ENCODE data around the gene ZC3H15.
"Not testable (repeated sequence)": the region's sequence is repeated elsewhere in the genome, so short reads cannot be mapped to it uniquely, and the experiment has no call there.

The ZC3H15 gene

DNA sequence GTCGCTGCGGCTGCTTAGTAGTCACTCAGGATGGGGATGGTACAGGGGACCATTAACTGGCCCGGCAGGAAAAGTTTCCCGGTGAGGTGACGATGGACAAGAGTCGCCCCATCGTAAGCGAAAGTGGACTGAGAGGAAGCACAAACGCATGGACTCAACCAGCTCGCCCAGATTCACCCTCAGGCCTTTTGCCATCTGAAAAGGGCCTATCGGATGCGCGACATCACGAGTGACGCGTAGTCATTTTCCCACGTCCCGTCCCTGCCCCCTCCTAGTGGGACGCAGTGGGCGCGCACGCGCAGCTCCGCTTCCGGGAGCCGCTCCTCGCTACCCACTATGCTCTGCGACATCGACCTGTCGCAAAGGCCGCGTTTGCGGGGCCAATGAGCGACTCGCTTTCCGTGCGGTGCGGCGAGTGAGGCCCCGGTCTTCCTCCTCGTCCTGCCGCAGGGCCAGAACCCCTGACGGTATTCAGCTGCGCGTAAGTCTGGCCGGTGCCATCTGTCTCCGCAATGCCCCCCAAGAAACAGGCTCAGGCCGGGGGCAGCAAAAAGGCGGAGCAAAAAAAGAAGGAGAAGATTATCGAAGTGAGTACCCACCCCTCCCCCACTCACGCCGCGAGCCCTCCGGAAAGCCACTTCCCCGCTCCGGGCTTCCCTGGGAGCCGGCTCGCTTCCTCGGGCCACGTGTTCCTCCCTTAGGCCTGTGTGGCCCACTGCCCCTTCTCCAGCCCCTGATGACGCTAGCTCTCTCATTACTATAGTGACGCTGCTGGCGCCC is at the start of gene ZC3H15:
TSS of gene ZC3H15 (plus strand) at position 390 of the 780 bp plus-strand sequence. CDS start at position 513, 123 bp downstream.
- DNase-seq: peak; percentile 100

DNA sequence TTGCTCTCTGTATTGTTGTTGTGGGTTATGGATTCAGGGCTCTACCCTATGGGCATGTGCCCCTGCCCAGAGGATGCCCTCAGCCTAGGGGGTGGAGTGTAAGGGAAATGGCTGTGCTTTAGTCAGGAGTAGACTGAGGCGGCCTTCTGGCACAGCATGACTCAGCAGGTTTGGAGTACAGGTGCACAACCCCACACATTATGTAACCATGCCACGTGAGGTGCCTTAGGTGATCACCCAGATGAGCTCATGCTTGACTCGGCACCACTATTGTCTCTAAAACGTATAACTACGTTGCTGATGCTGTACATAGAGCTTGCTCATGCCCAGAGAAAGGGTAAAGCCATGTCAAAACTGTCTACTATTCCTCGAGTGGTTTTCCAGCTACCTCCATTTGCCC is 48.3 kb upstream of the ZC3H15 start:
- DNase-seq: peak; percentile 42

DNA sequence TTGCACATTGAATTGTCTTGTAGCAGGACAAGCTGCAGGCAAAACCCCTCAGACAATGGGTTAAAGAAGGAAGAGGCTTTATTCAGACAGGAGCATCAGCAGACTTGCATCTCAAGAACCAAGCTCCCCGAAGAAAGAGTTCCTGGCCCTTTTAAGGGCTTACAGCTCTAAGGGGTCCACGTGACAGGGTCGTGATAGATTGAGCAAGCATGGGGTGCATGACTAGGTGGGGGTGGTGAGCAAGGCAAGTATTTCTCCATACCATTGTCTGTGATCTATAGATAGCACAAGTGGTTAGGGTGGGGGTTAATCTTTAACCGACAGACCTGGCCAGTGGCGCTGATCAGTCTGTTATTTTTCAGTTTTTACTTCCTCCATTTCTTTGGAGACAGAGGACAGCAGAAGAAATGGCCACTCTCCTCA is 46.4 kb upstream of the ZC3H15 start:
- peak; percentile 88 for DNase-seq

DNA sequence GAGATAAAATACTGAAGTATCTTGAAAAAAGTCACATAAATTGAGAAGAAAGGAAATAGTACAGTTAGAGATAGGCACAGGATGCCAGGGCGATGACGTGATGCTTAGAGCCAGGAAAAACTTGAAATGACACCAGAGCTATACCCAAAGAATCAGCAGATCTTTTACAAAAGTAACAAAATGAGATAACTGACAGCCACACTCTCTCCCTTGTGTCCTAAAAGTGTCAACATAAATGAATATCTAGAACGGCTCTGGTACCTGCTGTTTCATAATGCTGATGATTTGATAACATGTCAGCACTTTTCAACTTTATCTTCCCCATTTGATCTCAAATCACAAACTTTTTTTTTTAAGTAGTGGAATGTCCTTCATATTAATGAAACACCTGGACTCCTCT is 45.6 kb upstream of the ZC3H15 start:
- peak; percentile 17 for DNase-seq

DNA sequence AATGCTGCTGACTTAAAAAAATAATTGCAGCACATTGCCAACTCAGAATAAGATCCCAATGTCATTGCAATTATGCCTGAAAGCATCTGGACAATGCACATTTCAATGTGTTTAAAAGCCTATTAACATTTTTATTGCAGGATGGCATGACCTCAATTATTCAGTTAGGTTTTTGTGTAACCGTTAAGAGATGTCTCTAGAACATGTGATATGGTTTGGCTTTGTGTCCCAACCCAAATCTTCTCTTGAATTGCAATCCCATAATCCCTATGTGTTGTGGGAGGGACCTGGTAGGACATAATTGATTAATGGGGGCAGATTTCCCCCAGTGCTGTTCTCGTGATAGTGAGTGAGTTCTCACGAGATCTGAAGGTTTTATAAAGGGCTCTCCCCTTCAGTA is 43.2 kb upstream of the ZC3H15 start:
- DNase-seq: no peak

DNA sequence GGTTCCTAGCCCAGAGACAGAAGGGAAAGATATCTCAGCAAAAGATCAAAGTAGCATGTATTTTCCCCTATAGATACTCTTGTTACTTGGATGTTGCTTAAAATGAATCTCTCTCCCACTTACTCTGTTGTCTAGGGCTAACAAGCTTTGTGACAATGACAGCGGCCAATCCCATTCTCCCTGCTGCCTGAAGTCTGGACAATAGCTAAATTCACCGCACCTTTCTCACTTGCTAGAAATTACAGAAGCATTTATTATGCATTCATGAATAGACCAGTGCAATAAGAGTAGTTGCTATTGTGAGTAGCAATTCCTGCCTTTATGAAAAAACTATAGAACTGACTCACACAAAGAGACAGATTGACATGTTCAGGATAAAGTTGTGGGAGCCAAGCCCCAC is 42.2 kb upstream of the ZC3H15 start:
- DNase-seq: no peak

DNA sequence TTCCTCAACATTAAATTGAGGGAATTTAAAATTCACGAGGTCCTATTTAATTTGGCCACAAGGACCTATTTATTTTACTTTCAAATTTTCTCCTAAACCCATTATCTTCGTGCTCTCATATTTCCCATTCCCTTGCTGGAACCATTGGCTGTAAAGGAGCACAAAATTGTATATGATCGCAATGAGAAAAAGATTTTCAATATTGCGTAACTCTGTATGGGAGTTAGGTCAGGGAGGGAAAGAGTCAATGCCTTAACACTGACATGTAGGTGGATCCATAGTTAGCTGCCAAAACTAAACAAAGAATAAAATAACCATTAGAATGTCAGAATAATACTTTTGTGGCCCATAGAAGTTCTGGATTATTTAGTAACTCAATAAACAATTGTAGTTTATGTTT is 40.6 kb upstream of the ZC3H15 start:
- DNase-seq: no peak

DNA sequence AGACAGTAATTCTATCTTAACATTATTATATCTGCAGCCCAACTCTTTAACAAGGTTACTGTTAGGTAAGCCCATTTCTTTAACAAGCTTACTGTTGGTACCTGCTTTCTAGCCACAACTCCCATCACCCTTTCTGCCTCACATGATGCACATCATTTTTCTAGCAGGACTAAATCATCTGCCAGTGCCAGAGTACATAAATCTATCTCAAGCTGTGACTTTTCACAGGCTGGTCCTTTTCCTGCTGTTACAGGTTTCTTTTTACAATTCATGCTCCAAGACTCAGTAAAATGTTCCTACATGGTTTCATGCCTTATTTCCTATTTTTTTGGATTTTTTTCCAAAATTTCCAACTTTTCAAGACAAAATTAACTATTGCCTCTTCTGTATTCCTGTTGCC is 30.4 kb upstream of the ZC3H15 start:
- DNase-seq: no peak

DNA sequence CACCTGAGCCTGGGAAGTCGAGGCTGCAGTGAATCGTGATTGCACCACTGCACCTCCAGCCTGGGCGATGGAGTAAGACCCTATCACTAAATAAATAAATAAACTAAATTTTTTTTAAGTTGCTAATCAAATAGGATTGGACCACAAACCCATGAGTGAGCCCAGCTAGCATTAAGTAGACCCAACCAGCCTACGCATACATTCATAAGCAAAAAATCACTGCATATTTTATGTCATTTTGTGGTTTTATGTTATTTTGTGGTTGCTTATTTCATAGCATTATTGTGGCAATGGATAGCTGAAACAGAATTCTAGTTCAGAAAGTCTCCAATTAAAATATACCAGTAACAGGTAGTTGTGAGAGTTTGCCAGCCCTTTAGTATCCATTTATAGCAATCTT is 29.1 kb upstream of the ZC3H15 start:
- DNase-seq: no peak

DNA sequence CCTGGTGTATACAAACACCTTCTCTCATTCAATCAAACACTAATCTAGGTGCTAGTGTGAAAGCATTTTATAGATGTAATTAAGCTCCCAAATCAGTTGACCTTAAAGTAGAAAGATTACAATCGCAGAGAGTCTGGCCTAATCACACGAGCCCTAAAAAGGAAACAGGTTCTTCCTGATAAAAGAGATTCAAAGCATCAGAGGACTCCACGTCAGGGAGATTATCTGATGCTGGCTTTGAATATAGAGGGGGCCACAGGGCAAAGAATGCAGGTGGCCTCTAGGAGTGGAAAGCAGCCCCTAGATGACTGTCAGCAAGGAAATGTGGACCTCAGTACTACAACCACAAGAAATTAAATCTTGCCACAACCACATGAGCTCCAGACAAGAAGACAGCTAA is 28.2 kb upstream of the ZC3H15 start:
- no peak for DNase-seq

DNA sequence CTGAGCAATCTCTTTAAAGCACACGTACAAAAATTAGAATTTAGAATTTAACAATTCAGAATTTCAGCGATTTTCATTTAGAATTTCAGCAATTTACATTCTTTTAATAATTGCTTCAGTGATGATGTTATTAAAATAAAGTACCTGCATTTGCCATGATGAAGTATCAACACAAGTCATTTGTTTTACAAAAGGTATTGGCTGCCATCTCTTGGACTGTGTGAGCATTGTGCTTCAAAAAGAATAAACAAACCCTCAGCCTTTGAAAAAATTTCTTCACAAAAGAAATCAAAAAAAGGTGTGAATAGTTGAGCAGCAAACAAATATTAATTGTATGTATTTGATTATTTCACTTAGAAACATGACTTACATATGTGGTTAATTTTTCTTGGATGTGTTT is 27.1 kb upstream of the ZC3H15 start:
- peak; percentile 84 for DNase-seq

DNA sequence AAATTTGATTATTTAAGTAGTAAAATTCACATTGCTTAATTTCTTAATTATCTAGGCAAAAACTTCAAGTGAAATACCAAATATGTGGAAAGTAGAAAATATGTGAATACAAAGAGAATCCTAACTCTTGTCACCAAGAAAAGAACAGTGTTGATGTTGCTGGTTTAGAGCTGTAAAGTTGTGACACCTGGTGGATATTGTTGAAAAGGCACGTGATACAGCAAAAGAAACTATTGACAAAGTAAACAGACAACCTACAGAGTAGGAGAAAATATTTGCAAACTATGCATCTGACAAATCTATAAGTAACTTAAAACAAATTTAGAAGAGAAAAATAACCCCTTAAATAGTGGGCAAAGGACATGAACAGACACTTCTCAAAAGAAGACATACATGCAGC is 25.6 kb upstream of the ZC3H15 start:
- peak; percentile 71 for DNase-seq

DNA sequence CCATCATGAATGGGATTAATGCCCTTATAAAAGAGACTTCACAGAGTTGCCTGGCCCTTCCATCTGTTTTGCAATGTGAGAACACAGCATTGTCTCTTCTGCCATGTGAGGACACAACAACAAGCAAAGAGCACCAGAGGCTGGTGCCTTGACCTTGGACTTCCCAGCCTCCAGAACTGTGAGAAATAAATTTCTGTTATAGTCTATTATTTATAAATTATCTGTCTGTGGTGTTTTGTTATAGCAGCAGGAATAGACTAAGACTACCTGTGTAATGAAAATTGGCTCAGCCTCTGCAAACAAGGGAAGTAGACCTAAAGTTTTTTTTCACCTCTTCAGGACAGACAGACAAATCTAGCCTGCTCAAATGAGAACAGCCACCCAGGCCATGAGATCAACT is 19.3 kb upstream of the ZC3H15 start:
- no peak for DNase-seq

DNA sequence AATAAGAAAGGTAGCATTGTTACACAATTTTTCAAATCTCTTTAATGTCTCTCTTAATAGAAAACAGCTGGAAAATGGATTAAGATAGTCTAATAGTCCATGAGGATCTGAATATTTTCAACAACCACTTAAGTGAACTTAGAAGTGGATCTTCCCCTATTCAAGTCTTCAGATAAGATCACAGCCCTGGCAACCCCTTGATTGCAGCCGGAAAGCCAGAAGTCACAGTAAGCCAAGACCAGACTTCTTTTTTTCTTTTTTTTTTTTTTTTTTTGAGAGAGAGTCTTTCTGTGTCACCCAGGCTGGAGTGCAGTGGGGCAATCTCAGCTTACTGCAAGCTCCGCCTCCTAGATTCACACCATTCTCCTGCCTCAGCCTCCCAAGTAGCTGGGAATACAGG is 18.6 kb upstream of the ZC3H15 start:
- DNase-seq: no peak

DNA sequence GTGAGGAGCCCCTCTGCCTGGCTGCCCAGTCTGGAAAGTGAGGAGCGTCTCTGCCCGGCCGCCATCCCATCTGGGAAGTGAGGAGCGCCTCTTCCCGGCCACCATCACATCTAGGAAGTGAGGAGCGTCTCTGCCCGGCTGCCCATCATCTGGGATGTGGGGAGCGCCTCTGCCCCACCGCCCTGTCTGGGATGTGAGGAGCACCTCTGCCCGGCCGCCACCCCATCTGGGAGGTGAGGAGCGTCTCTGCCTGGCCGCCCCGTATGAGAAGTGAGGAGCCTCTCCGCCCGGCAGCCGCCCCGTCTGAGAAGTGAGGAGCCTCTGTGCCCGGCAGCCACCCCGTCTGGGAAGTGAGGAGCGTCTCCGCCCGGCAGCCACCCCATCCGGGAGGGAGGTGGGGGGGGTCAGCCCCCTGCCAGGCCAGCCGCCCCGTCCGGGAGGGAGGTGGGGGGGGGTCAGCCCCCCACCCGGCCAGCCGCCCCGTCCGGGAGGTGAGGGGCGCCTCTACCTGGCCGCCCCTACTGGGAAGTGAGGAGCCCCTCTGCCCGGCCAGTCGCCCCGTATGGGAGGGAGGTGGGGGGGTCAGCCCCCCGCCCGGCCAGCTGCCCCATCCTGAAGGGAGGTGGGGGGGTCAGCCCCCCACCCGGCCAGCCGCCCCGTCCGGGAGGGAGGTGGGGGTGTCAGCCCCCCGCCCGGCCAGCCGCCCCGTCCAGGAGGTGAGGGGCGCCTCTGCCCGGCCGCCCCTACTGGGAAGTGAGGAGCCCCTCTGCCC is 13.2 kb upstream of the ZC3H15 start:
- DNase-seq: not testable (repeated sequence)

DNA sequence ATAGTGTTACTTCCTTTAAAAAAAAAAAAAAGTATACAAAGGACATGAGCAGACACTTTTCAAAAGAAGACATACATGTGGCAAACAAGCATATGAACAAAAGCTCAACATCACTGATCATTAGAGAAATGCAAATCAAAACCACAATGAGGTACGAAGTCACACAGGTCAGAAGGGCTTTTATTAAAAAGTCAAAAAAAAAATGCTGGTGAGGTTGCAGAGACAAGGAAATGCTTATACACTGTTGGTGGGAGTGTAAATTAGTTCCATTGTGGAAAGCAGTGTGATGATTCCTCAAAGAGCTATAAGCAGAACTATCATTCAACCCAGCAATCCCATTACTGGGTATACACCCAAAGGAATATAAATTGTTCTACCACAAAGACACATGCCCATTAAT is 11.8 kb upstream of the ZC3H15 start:
- not testable (repeated sequence) for DNase-seq

DNA sequence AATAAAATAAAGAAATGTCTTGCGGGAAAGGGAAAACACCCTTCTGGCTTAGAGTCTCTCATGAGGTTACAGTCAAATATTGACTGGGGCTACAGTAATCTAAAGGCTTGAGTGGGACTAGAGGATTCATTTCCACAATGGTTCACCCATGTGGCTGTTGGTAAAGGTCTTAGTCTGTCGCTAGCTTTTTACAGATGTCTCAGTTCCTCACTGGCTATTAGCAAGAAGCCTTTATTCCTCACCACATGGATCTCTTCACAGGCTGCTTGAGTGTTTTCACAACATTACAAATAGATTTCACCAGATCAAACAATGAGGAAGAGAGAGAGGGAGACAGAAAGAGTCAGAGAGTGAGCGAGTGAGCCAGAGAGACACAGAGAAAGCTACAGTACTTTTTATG is 8.3 kb upstream of the ZC3H15 start:
- peak; percentile 61 for DNase-seq

DNA sequence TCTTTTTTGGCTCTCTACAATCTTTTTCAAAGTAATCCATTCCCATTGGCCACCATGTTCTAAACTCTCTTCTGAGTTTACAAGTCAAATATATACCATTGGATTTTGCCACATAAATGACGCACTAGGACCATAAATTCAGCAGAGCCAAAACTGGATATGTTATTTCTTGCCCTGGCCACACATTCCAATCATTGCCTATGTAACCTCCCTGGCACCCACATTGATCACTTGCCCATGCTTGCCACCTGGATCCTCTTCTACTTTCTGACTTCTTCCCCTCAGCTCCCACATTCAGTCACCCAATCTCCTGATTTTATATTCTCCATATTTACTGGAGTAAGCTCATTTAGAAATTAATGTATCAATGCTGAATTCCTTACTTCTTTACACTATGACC is 5.1 kb upstream of the ZC3H15 start:
- DNase-seq: no peak

DNA sequence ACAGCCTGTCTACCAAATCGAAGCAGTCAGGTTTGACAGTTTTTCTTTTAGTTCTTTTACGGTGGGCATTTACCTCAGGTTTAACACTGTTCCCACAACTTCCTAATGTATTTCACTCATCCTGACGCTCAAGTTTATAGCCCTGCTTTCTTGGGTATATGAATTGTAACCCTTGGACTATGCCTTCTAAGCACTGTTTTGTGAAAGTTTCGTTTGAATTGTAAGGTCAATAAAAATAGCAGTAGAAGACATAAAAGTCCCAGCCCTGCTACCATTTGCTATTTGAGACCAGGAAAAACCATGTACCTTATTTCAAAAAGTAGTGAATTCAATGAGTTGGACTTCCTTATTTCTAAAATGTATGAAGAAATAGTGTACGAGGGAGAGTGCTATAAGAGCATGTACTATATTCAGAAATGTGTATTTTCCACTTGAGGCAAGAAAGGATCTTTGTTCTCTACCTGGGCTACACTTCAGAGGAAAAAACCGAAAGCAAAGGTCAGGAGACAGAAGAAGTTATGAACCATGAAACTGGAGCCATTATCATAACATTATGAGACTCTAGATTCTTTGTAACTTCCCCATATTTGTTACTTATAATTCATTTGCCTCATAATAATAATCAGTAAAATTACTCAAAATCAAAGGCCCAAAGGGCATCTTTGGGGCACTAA is 1.9 kb upstream of the ZC3H15 start:
- DNase-seq: no peak

DNA sequence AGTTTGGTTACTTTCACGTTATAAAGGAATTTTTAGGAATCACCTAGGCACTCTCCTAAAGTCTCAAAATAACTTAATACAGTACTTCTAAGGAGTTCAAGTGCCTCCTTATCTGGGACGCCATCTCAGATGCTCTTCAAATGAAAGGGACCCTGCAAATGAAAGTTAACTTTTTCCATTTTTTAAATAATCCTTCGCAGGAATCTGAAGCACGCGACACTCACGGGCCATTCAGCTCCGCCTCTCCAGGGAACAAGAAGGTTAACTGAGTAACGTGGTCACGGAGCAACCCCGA is 537 bp upstream of the ZC3H15 start:
- DNase-seq: no peak

DNA sequence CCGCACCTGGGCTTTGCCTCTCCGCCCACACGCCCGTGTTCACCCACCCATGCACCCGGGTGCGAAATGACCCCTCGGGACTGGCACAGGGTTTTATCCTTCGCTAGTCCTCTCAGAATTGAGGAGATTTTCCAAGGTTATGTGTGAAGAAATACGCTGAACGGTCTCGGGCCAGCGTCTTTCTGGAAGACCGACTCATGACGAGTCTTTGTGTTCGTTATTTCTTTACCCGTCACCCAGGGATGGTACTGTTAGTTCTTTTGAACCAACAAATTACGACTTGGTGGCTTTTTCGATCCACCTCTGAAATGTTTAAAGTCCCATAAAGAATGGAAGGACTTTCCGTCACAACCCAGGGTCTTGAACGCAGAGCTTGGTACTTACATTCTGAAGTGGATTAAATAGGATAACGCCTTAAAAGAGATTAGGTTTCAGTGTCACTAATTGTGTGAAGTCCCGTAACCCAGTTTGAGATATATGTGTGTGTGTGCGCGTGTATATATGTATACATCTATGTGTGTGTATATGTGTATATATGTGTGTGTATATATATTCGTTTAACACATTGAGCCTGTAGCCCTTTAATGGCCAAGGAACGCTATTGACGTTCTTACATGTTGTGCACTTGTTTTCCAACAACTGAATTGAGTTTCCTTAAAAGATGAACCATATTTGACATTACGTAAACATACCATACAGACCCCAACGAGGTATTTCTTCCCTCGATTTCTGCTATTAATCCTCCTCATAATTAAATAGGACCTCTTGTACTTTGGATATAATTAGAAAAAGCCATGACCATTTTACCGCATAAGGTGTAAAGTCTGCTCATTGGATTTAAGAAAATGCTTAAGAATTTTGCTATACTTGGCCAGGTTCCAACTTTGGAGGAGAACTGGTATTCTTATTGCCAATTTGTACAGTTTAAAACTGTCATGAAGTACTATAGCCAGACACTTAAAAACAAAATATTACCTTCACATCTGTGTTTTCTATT is 889 bp downstream of the ZC3H15 start:
- peak; percentile 72 for DNase-seq

DNA sequence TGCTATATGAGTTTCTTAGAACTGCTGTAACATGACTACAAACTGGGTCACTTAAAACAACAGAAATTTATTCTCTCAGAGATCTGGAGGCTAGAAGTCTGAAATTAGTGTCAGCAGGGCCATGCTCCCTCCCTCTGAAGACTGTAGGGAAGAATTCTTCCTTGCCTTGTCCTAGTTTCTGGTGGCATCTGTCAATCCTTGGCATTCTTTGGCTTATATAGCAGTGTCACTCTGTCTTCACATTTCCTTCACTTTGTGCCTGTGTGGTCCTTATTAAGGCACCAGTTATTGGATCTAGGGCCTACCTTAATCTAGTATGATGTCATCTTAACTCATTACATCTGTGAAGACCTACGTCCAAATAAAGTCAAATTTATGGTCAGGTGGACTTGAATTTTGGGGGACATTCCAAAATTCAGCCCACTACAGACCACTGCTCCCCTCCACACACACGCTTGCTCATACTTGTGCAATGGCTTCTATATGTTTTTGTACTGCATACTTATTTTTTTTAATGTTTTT is 7.6 kb downstream of the ZC3H15 start:
- DNase-seq: no peak

DNA sequence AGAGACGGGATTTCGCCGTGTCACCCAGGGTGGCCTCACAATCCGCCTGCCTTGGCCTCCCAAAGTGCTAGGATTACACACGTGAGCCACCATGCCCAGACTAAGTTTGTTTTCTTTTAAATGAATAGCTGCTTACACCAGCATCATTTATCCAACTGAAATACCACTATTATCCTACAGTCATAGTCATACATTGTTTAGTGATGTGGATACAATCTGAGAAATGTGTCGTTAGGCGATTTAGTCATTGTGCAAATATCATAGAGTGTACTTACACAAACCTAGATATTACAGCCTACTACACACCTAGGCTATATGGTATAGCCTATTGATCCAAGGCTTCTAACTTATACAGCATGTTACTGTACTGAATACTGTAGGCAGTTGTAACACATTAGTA is 10.3 kb downstream of the ZC3H15 start:
- peak; percentile 61 for DNase-seq

Measured in DMS53 (cell line).